Transverse colon (tissue), 4 donors: ENCODE measurements around the gene LEPROT. TPM values are rescaled to one million over a fixed set of nuclear protein-coding genes. Genes with fewer than 3 reads are reported as not detected.

Experiments used
- DNase-seq: peaks from one replicate; pipeline ENCODE4 v3.0.0-alpha.2; 2019
- H3K27ac ChIP-seq, 4 donors: fragments of 200-600 bp; sonication (generic); 2 replicates each; pipeline ENCODE4 v1.5.1; 2016 to 2018; ENCODE audit warnings: inconsistent platforms in 4 of 4
- H3K27me3 ChIP-seq: fragments of 200-600 bp; sonication (generic); 2 replicates; pipeline ENCODE4 v1.5.1; 2017; ENCODE audit warnings: inconsistent platforms
- H3K36me3 ChIP-seq, 4 donors: fragments of 200-600 bp; sonication (generic); 2 replicates each; pipeline ENCODE4 v1.5.1; 2017 to 2019; ENCODE audit warnings: inconsistent platforms in 4 of 4
- H3K4me1 ChIP-seq, 4 donors: fragments of 200-600 bp; sonication (generic); 2 replicates each; pipeline ENCODE4 v1.5.1; 2017 to 2020; ENCODE audit warnings: inconsistent platforms in 4 of 4
- H3K4me3 ChIP-seq, 4 donors: fragments of 200-600 bp; sonication (generic); 1 replicate in 1 of 4; 2 replicates in 3 of 4; pipeline versions ENCODE4 v1.5.1 to v1.6.1; 2017 to 2019; ENCODE audit warnings: inconsistent platforms in 4 of 4
- H3K9me3 ChIP-seq, 2 donors: fragments of 200-600 bp; sonication (generic); 2 replicates each; pipeline ENCODE4 v1.5.1; 2017 to 2019; ENCODE audit warnings: inconsistent platforms in 2 of 2
- EP300 ChIP-seq: sonication (generic); formaldehyde crosslinking; IDR thresholded peaks from one replicate; pipeline ENCODE4 v1.6.1; 2017; ENCODE audit warnings: antibody characterized with exemption, low read depth
- POLR2A ChIP-seq: fragments of 450-650 bp; IDR thresholded peaks from one replicate; pipeline ENCODE4 v1.6.1; 2016; ENCODE audit warnings: antibody characterized with exemption, mild to moderate bottlenecking, moderate library complexity
- POLR2AphosphoS5 ChIP-seq, 3 donors: sonication (generic); formaldehyde crosslinking; IDR thresholded peaks; one replicate each; pipeline ENCODE4 v1.6.1; 2016; ENCODE audit warnings: antibody characterized with exemption in 3 of 3
- WGBS, 2 donors: methylation state at CpG; one replicate each; pipeline ENCODE4 v1.1.5; 2018; ENCODE audit warnings: low coverage in 1 of 2; 5-methylcytosine and 5-hydroxymethylcytosine counted together
- in situ Hi-C, 4 donors: fragments of 200-750 bp; cut with MboI; loops; one replicate each; pipeline versions ENCODE4 v1.15.0 to v1.15.1; 2017; ENCODE audit warnings: low sequenced_read_pairs in 3 of 4, low pct_ligation_motif_present in 1 of 4, low pct_unique_long_range_greater_than_20kb in 1 of 4
- intact Hi-C: fragments of 100-400 bp; cut with DNase I; formaldehyde crosslinking; loops from one replicate; pipeline ENCODE4 v1.15.1; 2023; ENCODE audit warnings: low total_unique reads
- total RNA-seq, 4 donors: library from RNA; depleted of rRNA; stranded (reverse); fragments of >200 nt; gene quantifications; one replicate each; pipeline ENCODE4 v1.1.0, GENCODE V29; 2016
- TF ChIP-seq, protein P1 (sequence below), 5 experiments: fragments of 200-600 bp in 3 of 5; fragments of 450-650 bp in 2 of 5; sonication (generic) in 3 of 5; IDR thresholded peaks; 1 replicate in 2 of 5; 2 replicates in 3 of 5; pipeline ENCODE4 v1.5.1; 2016 to 2017; ENCODE audit warnings: antibody characterized with exemption in 5 of 5, inconsistent platforms in 3 of 5, mild to moderate bottlenecking in 2 of 5, moderate library complexity in 1 of 5

LEPROT gene
- total RNA-seq, 4 donors from 2014 or later = 14.1 to 69.4 (median 36.6) TPM

DNA sequence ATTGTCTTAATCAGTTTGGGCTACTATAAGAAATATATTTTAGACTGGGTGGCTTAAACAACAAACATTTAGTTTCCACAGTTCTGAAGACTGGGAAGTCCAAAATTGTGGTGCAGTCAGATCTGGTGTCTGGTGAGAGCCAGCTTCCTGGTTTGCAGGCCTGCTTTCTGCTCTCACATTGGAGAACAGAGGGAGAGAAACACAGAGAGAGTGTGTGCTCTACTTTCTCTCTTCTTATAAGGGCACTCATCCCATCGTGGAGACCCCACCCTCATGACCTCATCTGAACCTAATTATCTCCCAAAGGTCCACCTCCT, 4.1 kb downstream of the LEPROT start:
- WGBS, 2 donors = 65% methylated on average over 1 of the region's 1 CpG; no CpG with 5 or more reads in 1 of the 2 donors
- intact Hi-C loops (no loop called here), in situ Hi-C loops (loop anchor here in 2 of 4 donors (25.0 kb wide), 2 partner anchors 337 to 362 kb away; no protein-coding TSS in a partner anchor)
- Histone ChIP-seq H3K4me1 (peaks cover 8 to 27% (median 13%) of the 10 kb centered on the region in 4 donors), H3K27me3 (no peaks in the 10 kb centered on the region), H3K36me3 (peaks cover 0 to 33% (median 14%) of the 10 kb centered on the region in 4 donors), H3K4me3 (no peak overlapping the region), H3K9me3 (no peaks in the 10 kb centered on the region), H3K27ac (no peak overlapping the region)
- TF ChIP-seq POLR2AphosphoS5 (IDR thresholded peaks at IDR 0.05) (no peak), POLR2A (no peak), EP300 (no peak)
- TF ChIP-seq, protein P1, sequence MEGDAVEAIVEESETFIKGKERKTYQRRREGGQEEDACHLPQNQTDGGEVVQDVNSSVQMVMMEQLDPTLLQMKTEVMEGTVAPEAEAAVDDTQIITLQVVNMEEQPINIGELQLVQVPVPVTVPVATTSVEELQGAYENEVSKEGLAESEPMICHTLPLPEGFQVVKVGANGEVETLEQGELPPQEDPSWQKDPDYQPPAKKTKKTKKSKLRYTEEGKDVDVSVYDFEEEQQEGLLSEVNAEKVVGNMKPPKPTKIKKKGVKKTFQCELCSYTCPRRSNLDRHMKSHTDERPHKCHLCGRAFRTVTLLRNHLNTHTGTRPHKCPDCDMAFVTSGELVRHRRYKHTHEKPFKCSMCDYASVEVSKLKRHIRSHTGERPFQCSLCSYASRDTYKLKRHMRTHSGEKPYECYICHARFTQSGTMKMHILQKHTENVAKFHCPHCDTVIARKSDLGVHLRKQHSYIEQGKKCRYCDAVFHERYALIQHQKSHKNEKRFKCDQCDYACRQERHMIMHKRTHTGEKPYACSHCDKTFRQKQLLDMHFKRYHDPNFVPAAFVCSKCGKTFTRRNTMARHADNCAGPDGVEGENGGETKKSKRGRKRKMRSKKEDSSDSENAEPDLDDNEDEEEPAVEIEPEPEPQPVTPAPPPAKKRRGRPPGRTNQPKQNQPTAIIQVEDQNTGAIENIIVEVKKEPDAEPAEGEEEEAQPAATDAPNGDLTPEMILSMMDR (IDR thresholded peaks at IDR 0.05) = no peak
- no peak for DNase-seq

DNA sequence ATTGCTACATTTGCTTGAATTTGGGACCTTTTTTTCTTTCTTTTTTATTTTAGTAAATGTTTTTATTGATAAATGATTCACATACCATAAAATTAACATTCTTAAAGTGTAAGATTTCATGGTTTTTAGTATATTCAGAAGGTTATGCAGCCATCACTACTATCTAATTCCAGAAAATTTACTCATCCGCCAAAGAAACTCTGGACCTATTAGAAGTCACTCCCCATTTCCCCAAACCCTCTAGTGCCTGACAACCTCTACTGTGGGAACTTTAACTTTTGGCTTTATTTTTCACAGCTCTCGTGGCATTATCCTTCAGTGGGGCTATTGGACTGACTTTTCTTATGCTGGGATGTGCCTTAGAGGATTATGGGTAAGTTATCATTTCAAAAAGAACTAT, 4.5 kb downstream of the LEPROT start:
- WGBS, 2 donors = 88 to 100% methylated on average over 2 of the region's 2 CpGs
- no peak for TF ChIP-seq POLR2AphosphoS5 (IDR thresholded peaks at IDR 0.05)
- TF ChIP-seq, protein P1 (IDR thresholded peaks at IDR 0.05) = no peak
- no peak overlapping the region for H3K4me3 ChIP-seq
- H3K4me1 ChIP-seq = peaks cover 8 to 25% (median 13%) of the 10 kb centered on the region in 4 donors
- in situ Hi-C loops = loop anchor here in 2 of 4 donors (25.0 kb wide), 1 partner anchor 262 kb away; no protein-coding TSS in a partner anchor
- intact Hi-C loops = no loop called here
- no peaks in the 10 kb centered on the region for H3K9me3 ChIP-seq
- no peak for DNase-seq
- no peak overlapping the region for H3K27ac ChIP-seq
- H3K27me3 ChIP-seq = no peaks in the 10 kb centered on the region
- H3K36me3 ChIP-seq = peaks cover 0 to 33% (median 14%) of the 10 kb centered on the region in 4 donors

DNA sequence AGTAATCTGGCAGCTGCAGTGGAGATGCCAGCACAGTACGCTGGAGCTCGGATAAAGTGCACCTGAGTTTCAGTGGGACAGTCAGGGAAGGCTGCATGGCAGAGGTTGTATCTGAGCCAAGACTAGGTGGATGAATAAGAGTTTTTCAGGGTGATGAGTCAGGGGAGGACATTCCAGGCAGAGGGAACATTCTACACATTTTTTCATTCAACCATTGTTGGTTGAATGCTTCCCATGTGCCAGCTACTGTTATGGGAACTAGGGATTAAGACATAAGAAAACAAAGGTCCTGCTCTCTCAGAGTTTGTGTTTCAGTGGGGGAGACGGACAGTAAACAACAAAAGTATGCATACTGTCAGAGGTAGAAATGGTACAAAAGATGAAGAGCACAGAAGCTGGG, 5.2 kb downstream of the LEPROT start:
- WGBS, 2 donors = 83 to 92% methylated on average over 1 to 3 of the region's 3 CpGs
- no peak overlapping the region for H3K27ac ChIP-seq
- H3K9me3 ChIP-seq = no peaks in the 10 kb centered on the region
- in situ Hi-C loops = loop anchor here in 2 of 4 donors (25.0 kb wide), 1 partner anchor 262 kb away; no protein-coding TSS in a partner anchor
- no peak for DNase-seq
- no peak overlapping the region for H3K4me3 ChIP-seq
- peaks cover 0 to 33% (median 14%) of the 10 kb centered on the region in 4 donors for H3K36me3 ChIP-seq
- TF ChIP-seq, protein P1 (IDR thresholded peaks at IDR 0.05) = no peak
- TF ChIP-seq POLR2A (no peak), POLR2AphosphoS5 (IDR thresholded peaks at IDR 0.05) (no peak), EP300 (no peak)
- peaks cover 8 to 25% (median 13%) of the 10 kb centered on the region in 4 donors for H3K4me1 ChIP-seq
- no peaks in the 10 kb centered on the region for H3K27me3 ChIP-seq
- intact Hi-C loops = no loop called here

DNA sequence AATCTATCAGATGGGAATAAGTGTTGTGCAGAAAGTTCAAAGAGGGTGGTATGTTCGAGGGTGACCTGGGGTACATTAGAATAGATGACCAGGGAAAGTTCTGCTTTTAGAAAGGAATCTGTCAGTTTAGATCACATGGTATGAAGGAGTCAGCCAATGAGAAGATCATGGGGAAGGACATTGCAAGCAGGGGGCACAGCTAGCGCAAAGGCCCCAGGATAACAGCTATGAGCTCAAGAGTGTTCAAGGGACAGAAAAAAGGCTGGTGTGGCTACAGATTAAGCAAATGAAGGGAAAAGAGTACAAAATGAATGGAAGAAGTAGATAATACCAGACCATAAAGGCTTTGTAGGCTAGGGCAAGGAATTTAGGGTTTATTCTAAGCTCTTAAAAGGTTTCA, 8.6 kb downstream of the LEPROT start:
- 95 to 100% methylated on average over 2 of the region's 2 CpGs for WGBS, 2 donors
- Histone ChIP-seq H3K36me3 (peaks cover 0 to 43% (median 14%) of the 10 kb centered on the region in 4 donors), H3K9me3 (no peaks in the 10 kb centered on the region), H3K4me1 (peaks cover 0 to 7% (median 0%) of the 10 kb centered on the region in 4 donors), H3K27ac (no peak overlapping the region), H3K27me3 (no peaks in the 10 kb centered on the region), H3K4me3 (no peak overlapping the region)
- no peak for DNase-seq
- intact Hi-C loops = no loop called here
- TF ChIP-seq POLR2A = no peak
- TF ChIP-seq, protein P1 (IDR thresholded peaks at IDR 0.05) = no peak
- no peak for TF ChIP-seq POLR2AphosphoS5 (IDR thresholded peaks at IDR 0.05)
- no peak for TF ChIP-seq EP300
- in situ Hi-C loops = loop anchor here in 2 of 4 donors (25.0 kb wide), 1 partner anchor 258 kb away; no protein-coding TSS in a partner anchor
